Fibroblast of lung (primary cell): ENCODE data around the gene ITCH.

Experiments
- EZH2 ChIP-seq: IDR thresholded peaks from 2 replicates; pipeline ENCODE4 v1.5.1; 2012; ENCODE audit warnings: low read length, control low read depth, mild to moderate bottlenecking; ENCODE audit errors: missing control alignments
- TF ChIP-seq, protein P1 (sequence below), 2 donors: IDR thresholded peaks in 1 of 2; conservative IDR thresholded peaks in 1 of 2; 1 replicate in 1 of 2; 2 replicates in 1 of 2; pipeline ENCODE4 v1.5.1; 2011 to 2012; ENCODE audit warnings: low read length in 2 of 2, control low read depth in 1 of 2, inconsistent platforms in 1 of 2, low read depth in 1 of 2, mild to moderate bottlenecking in 1 of 2

DNA sequence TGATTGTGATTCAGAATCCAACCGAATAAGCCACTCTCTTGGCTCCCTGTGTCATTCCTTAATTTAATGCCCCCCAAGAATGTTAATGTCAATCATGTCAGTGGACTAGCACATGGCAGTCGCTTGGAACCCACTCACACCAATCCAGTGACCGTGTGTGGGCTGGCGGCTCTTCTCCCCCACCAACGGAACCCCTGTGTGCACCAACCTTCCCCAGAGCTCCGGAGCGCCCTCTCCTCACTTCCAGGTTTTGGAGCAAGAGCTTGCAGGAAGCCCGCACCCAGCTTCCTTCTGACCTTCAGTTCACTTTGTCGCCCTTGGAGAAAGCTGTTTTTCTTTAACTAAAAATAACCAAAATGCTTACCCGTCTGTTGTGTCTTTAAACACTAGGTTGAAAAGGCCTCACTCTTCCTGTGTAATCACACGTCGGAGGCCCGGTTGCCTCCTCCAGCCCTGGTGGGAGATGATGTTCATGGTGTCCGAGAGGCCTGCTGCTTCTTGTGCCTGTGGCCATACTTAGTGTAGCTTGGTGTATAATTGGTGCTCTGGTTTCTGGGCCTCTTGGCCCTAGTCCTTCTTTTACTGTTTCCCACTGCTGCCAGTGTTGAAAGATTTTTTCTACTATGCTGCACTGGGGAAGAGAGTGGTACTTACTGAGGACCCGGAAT, 177.7 kb downstream of the ITCH start:
- TF ChIP-seq, protein P1, sequence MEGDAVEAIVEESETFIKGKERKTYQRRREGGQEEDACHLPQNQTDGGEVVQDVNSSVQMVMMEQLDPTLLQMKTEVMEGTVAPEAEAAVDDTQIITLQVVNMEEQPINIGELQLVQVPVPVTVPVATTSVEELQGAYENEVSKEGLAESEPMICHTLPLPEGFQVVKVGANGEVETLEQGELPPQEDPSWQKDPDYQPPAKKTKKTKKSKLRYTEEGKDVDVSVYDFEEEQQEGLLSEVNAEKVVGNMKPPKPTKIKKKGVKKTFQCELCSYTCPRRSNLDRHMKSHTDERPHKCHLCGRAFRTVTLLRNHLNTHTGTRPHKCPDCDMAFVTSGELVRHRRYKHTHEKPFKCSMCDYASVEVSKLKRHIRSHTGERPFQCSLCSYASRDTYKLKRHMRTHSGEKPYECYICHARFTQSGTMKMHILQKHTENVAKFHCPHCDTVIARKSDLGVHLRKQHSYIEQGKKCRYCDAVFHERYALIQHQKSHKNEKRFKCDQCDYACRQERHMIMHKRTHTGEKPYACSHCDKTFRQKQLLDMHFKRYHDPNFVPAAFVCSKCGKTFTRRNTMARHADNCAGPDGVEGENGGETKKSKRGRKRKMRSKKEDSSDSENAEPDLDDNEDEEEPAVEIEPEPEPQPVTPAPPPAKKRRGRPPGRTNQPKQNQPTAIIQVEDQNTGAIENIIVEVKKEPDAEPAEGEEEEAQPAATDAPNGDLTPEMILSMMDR (conservative IDR thresholded peaks at IDR 0.05 in 1 of 2, IDR thresholded peaks at IDR 0.05 in 1 of 2; ENCODE audit: low read depth in 1 of 2, low read length in 2 of 2): no peak
- TF ChIP-seq EZH2: no peak
